Right lobe of liver (tissue), 6 donors: Measurements from ENCODE around the gene PTRHD1. TPM values are rescaled to one million over a fixed set of nuclear protein-coding genes. Genes with fewer than 3 reads are reported as not detected.
A peak's percentile ranks its signal among the peaks of the same experiment; 100 is the strongest.

Source experiments
- ATAC-seq, 4 donors: fragments of 200-7000 bp; cut with Tn5 transposase; one replicate each; pipeline ENCODE4 v1.9.1; 2020; ENCODE audit warnings: mild to moderate bottlenecking in 4 of 4, moderate library complexity in 4 of 4
- DNase-seq, 3 donors: peaks; one replicate each; pipeline ENCODE4 v3.0.0-alpha.2; 2020
- H3K27ac ChIP-seq, 3 donors: fragments of 200-600 bp; one replicate each; pipeline ENCODE4 v1.8.0; 2022
- H3K27me3 ChIP-seq, 2 donors: fragments of 200-600 bp; one replicate each; pipeline ENCODE4 v1.8.0; 2022
- H3K36me3 ChIP-seq, 4 donors: fragments of 200-600 bp; sonication (generic) in 1 of 4; one replicate each; pipeline versions ENCODE4 v1.5.1 to v1.8.0; 2017 to 2022; ENCODE audit warnings: control low read depth in 1 of 4
- H3K4me1 ChIP-seq, 4 donors: fragments of 200-600 bp; sonication (generic) in 1 of 4; one replicate each; pipeline versions ENCODE4 v1.5.1 to v1.8.0; 2017 to 2022; ENCODE audit warnings: control low read depth in 1 of 4
- H3K4me3 ChIP-seq, 3 donors: fragments of 200-600 bp; one replicate each; pipeline ENCODE4 v1.8.0; 2022
- H3K9me3 ChIP-seq, 4 donors: fragments of 200-600 bp; sonication (generic) in 1 of 4; one replicate each; pipeline versions ENCODE4 v1.5.1 to v1.8.0; 2017 to 2022; ENCODE audit warnings: control low read depth in 1 of 4
- POLR2A ChIP-seq: fragments of 450-650 bp; IDR thresholded peaks from one replicate; pipeline ENCODE4 v1.6.1; 2017; ENCODE audit warnings: antibody characterized with exemption, mild to moderate bottlenecking
- WGBS: methylation state at CpG from one replicate; pipeline ENCODE4 v1.1.6; 2018; ENCODE audit warnings: low coverage, low lambda C conversion rate; ENCODE audit not compliant: insufficient coverage; ENCODE audit errors: missing lambda C conversion rate; 5-methylcytosine and 5-hydroxymethylcytosine counted together
- intact Hi-C, 2 donors: fragments of 100-400 bp; cut with DNase I; formaldehyde crosslinking; loops; one replicate each; pipeline versions ENCODE4 v1.11.2 to v1.14.1; 2022
- long read RNA-seq: library from polyadenylated mRNA; unstranded; transcript quantifications from one replicate; pipeline ENCODE4 v2.0.0, GENCODE V29; 2019
- total RNA-seq, 6 experiments: library from RNA; depleted of rRNA in 2 of 6; stranded (reverse); fragments of >200 nt in 2 of 6; fragmentation: NEBNext Ultra II Directional in 3 of 6; extraction: Animal tissue kit (Norgen Biotek cat#: 25700) in 3 of 6; gene quantifications; one replicate each; pipeline versions ENCODE4 v1.1.0 to v1.2.4, GENCODE V29; 2016 to 2023
- TF ChIP-seq, protein P1 (sequence below), 4 donors: fragments of 200-600 bp in 3 of 4; fragments of 450-650 bp in 1 of 4; IDR thresholded peaks; one replicate each; pipeline versions ENCODE4 v1.5.1 to v1.8.0; 2016 to 2022; ENCODE audit warnings: antibody characterized with exemption in 4 of 4, mild to moderate bottlenecking in 2 of 4
- donor health status: DM: no; HTN: yes; CAD: no.
- donor health status: DM: no; HTN: no; CAD: no.
- donor health status: DM: no; HTN: no; CAD: no.
- donor health status: DM: no; HTN: yes; CAD: no.
- donor health status: DM: no; HTN: yes; CAD: no.

PTRHD1 gene, protein sequence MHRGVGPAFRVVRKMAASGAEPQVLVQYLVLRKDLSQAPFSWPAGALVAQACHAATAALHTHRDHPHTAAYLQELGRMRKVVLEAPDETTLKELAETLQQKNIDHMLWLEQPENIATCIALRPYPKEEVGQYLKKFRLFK
- total RNA-seq = 10 to 100 TPM; 10.1 to 16.4 (median 15.3) TPM
- long read RNA-seq, transcript PTRHD1-201 (2 exons, 1,105 nt) = major isoform, 19 of 19 reads
- long read RNA-seq, partial matches to known transcripts = 0 of 19 reads
- long read RNA-seq, other reads (novel, unspliced or antisense) = 0 of 19 reads

DNA sequence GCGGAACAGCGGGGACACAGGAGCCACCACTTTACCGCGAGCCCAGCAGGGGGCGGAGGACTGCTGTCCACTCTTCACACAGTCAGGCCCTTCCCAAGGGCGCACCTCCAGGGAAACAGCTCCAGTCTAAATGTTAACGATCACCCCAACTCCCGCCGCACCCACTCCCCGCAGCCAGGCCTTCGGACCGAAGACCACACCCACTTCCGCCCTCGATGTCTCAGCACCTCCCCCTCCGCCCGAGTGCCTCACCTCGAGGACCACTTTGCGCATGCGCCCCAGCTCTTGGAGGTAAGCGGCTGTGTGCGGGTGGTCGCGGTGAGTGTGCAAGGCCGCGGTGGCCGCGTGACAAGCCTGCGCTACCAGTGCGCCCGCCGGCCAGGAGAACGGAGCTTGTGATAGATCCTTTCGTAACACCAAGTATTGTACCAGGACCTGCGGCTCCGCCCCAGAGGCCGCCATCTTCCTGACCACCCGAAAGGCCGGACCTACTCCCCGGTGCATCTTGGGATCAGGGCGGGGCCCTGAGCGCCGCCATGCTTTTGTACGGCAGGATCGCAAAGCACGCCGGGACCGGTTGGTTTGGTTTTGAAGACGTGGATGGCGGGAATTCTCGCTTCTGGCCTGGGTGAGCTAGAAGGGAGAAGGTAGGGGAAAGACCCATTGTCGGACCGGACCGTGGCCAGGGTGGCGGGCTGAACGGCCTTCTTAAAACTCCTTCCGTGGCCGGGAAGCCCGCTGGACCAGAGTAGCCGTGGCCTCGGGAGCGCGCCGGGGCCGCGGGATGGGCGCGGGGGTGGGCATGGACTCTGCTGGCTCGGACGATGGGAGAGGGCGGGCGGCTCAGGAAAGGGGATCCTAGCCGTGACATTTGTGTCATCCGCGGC, at the start of gene PTRHD1, which contains the start of gene CENPO:
PTRHD1 (minus strand) TSS at position 518 of the 887 bp plus-strand sequence; CDS start at position 504, 14 bp downstream.
CENPO (plus strand) TSS at position 552 of the 887 bp plus-strand sequence. CDS start 495 bp downstream, outside the sequence.
- WGBS = under 1% methylated on average over 32 of the region's 74 CpGs
- H3K4me1 ChIP-seq = peaks cover 0 to 12% (median 0%) of the 10 kb centered on the region in 4 donors
- no peaks in the 10 kb centered on the region for H3K36me3 ChIP-seq
- H3K27ac ChIP-seq = peak within 1 kb of the TSS; percentile 85 to 100 (median 99)
- H3K9me3 ChIP-seq = no peaks in the 10 kb centered on the region
- peak within 1 kb of the TSS; percentile 66 to 88 (median 70) for H3K4me3 ChIP-seq
- H3K27me3 ChIP-seq = no peaks in the 10 kb centered on the region
- TF ChIP-seq POLR2A = peak; percentile 73
- TF ChIP-seq, protein P1, sequence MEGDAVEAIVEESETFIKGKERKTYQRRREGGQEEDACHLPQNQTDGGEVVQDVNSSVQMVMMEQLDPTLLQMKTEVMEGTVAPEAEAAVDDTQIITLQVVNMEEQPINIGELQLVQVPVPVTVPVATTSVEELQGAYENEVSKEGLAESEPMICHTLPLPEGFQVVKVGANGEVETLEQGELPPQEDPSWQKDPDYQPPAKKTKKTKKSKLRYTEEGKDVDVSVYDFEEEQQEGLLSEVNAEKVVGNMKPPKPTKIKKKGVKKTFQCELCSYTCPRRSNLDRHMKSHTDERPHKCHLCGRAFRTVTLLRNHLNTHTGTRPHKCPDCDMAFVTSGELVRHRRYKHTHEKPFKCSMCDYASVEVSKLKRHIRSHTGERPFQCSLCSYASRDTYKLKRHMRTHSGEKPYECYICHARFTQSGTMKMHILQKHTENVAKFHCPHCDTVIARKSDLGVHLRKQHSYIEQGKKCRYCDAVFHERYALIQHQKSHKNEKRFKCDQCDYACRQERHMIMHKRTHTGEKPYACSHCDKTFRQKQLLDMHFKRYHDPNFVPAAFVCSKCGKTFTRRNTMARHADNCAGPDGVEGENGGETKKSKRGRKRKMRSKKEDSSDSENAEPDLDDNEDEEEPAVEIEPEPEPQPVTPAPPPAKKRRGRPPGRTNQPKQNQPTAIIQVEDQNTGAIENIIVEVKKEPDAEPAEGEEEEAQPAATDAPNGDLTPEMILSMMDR (IDR thresholded peaks at IDR 0.05) = peak; percentile 60 to 74 (median 68)
- ATAC-seq (peak; percentile 96 to 98 (median 97)), DNase-seq (peak; percentile 97 to 98 (median 97))
- intact Hi-C loops = no loop called here

DNA sequence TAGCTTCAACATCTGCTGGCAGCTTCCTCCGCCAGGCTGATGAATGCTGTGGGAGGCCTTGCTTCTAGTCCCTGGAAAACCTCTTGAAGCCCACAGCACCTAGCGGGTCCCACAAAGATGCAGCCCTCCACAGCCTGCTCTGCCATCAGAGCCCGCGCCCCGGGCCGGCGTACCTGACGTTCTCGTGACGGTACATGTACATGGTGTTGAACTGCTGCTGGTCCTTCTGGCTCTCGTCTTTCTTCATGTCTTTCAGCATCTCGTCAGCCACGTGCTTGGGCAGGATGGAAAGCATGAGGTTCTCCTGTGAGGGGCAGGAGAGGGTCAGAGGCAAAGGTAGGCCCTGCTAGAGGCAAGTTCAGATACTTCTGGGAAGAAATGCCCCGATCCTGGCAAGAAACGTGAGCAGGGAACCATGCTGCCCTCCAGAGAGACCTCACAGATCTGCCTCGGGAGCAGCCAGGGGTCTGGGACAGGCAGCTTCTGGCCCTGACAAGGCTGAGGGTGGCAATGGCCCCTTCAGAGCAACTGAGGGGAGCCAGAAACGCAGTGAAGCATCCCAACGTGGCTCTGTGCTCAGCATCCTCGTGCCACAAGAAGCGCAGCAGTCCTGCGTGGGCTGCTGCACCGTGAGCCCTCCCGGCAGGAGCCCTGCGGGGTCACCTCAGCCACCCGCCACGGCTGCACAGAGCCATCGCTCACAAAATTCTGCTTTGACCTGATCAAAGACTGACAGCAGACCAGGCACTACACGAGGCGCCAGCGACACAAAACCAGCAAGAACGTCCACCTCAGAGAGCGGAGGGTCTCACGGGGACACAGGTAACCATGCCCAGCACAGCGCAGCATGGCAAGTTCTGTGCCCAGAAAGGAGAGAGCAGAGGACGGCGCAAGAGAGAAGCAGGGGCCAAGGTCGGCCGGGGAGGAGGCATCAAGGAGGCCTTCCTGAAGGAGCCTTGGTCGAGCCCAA, 49.2 kb upstream of the PTRHD1 start:
- TF ChIP-seq, protein P1 (IDR thresholded peaks at IDR 0.05) = no peak
- TF ChIP-seq POLR2A = no peak
- no peaks in the 10 kb centered on the region for H3K36me3 ChIP-seq
- no peaks in the 10 kb centered on the region for H3K4me1 ChIP-seq
- no peak overlapping the region for H3K4me3 ChIP-seq
- no peaks in the 10 kb centered on the region for H3K27me3 ChIP-seq
- no peak for DNase-seq
- no peaks in the 10 kb centered on the region for H3K9me3 ChIP-seq
- WGBS = 86% methylated on average over 5 of the region's 39 CpGs
- intact Hi-C loops = no loop called here
- no peak for ATAC-seq
- H3K27ac ChIP-seq = no peak overlapping the region

DNA sequence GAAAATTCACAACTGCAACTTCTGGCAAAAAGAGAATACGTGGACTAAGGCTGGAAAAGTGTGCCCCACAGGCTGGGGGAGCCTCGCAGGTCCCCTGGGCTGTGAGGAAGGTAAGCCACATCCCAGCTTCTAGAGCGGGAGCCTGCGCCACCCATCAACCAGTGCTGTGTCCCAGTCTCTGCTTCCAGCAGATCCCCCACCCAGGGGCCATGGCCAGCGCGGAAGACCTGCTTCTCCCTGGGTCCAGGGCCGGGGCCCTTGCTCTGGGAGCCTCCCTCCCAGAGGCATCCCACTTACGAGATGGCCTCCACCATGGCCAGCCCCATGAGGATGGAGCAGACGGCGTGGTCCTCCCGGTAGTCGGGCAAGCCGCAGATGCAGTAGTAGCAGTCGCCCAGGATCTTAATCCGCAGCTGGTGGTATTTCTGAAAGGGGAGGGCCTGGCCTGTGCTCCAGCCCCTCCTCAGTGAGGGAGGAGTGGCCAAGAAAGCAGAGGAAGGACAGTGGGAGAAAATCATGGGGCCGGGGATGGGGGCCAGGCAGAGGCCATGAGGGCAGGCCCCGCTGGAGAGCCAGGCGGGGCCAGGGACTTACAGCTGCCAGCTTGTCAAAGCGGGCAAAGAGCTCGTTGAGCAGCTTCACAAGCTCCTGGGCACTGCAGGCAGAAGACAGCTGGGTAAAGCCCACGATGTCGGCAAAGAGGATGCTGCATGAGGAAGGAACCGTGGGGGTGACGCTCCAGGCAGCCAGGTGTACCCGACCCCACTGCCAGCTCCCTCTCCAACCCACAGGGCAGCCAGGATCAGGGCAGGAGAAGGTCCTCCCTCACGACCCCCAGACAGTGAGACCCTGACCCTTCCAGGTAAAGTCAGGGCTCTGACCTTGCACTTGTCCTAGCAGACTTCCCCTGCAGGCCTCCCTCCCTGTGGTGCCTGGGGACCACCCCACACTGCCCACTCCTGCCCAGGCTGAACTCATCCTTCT, 48.1 kb upstream of the PTRHD1 start:
- DNase-seq (no peak), ATAC-seq (peak in 1 of 4 donors; percentile 14)
- intact Hi-C loops = no loop called here
- H3K27ac ChIP-seq = no peak overlapping the region
- H3K4me1 ChIP-seq = no peaks in the 10 kb centered on the region
- H3K4me3 ChIP-seq = no peak overlapping the region
- H3K9me3 ChIP-seq = no peaks in the 10 kb centered on the region
- no peaks in the 10 kb centered on the region for H3K36me3 ChIP-seq
- TF ChIP-seq POLR2A = no peak
- TF ChIP-seq, protein P1 (IDR thresholded peaks at IDR 0.05) = no peak
- 90% methylated on average over 8 of the region's 26 CpGs for WGBS
- no peaks in the 10 kb centered on the region for H3K27me3 ChIP-seq
